ENCODE results near the gene ITSN2. TPM values are rescaled to one million over a fixed set of nuclear protein-coding genes. Genes with fewer than 3 reads are reported as not detected.

The ITSN2 gene
- total RNA-seq, 3 donors from 2014 or later = 43.4 to 69.8 (median 46.5) TPM

DNA sequence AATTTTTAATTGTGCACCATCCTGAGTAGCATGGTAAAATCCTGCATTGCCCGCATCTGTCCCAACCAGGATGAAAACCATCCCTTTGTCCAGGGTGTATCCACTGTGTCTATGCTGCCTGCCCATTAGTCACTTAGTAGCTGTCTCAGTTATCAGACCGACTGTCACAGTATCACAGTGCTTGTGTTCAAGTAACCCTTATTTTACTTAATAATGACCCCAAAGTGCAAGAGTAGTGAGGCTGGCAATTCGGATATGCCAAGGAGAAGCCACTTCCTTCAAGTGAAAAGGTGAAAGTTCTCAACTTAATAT is 8.8 kb downstream of the ITSN2 start:
- Histone ChIP-seq H3K27ac (no peak overlapping the region), H3K4me3 (no peak overlapping the region), H3K36me3 (no peaks in the 10 kb centered on the region), H3K27me3 (no peaks in the 10 kb centered on the region), H3K4me1 (no peaks in the 10 kb centered on the region), H3K9me3 (no peaks in the 10 kb centered on the region)
- no peak for DNase-seq (ENCODE audit: low spot score in 2 of 2)
- TF ChIP-seq, protein P1, sequence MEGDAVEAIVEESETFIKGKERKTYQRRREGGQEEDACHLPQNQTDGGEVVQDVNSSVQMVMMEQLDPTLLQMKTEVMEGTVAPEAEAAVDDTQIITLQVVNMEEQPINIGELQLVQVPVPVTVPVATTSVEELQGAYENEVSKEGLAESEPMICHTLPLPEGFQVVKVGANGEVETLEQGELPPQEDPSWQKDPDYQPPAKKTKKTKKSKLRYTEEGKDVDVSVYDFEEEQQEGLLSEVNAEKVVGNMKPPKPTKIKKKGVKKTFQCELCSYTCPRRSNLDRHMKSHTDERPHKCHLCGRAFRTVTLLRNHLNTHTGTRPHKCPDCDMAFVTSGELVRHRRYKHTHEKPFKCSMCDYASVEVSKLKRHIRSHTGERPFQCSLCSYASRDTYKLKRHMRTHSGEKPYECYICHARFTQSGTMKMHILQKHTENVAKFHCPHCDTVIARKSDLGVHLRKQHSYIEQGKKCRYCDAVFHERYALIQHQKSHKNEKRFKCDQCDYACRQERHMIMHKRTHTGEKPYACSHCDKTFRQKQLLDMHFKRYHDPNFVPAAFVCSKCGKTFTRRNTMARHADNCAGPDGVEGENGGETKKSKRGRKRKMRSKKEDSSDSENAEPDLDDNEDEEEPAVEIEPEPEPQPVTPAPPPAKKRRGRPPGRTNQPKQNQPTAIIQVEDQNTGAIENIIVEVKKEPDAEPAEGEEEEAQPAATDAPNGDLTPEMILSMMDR (IDR thresholded peaks at IDR 0.05) = no peak
- TF ChIP-seq POLR2A (IDR thresholded peaks at IDR 0.05) (no peak), POLR2AphosphoS5 (IDR thresholded peaks at IDR 0.05) (no peak)
- intact Hi-C loops (cut with DNase I; ENCODE audit: low total_unique reads) = no loop called here

DNA sequence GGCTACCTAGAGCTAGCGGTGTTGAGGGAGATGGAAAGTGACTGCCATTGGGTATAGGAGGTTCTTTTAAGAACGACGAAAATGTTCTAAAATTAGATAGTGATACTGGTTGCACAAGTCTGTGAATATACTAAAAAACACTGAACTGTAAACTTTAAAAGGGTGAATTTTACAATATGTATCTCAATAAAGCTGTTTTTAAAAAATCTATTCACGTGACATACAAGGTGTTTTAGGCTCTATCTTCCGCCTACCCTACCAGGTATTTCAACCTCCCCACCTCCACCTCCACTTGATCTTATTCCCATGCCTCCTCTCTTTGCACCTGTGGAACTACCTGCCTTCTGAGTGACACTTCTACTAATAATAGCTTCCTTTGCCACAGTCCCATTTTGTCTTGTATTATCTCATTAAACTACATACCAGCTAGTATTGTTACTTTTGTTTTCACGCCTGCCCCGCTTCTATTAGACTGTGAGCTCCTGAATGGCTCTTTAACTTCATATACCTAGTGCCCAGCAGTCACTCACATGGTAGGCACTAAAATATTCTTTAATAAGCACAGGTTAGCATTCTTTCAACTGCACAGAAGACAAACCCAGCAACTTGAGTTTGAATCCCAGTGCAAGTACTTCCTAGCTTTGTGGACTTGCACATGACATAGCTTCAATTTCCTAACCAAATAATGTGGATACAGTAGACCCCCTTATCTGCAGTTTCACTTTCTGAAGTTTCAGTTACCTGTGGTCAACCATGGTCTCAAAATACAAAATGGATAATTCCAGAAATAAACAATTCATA is 9.3 kb downstream of the ITSN2 start:
- no peak overlapping the region for H3K4me3 ChIP-seq
- no peaks in the 10 kb centered on the region for H3K4me1 ChIP-seq
- intact Hi-C loops (cut with DNase I; ENCODE audit: low total_unique reads) = no loop called here
- no peaks in the 10 kb centered on the region for H3K9me3 ChIP-seq
- H3K27ac ChIP-seq = no peak overlapping the region
- TF ChIP-seq POLR2AphosphoS5 (IDR thresholded peaks at IDR 0.05) = no peak
- TF ChIP-seq POLR2A (IDR thresholded peaks at IDR 0.05) = no peak
- TF ChIP-seq, protein P1 (IDR thresholded peaks at IDR 0.05) = no peak
- no peak for DNase-seq (ENCODE audit: low spot score in 2 of 2)
- H3K36me3 ChIP-seq = no peaks in the 10 kb centered on the region
- no peaks in the 10 kb centered on the region for H3K27me3 ChIP-seq

DNA sequence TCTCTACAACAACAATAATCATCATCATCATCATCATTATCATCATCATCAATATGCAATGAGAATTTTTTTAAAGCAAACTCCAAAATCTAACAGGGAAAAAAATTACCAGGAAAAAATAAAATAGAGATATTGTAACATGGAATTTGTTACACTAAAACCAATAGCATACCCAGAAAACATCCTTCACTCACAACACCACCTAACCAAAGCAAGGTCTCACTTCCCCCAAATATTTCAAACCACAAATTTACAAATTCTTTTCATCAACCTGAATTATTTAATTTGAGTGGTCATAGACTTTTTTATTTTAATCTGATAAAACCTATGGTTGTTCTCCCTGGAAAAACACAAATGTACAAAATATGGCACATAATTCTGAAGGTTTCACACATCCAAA is 11.2 kb downstream of the ITSN2 start:
- H3K4me3 ChIP-seq = no peak overlapping the region
- H3K9me3 ChIP-seq = no peaks in the 10 kb centered on the region
- no peaks in the 10 kb centered on the region for H3K4me1 ChIP-seq
- no peak for DNase-seq (ENCODE audit: low spot score in 2 of 2)
- TF ChIP-seq POLR2AphosphoS5 (IDR thresholded peaks at IDR 0.05) = no peak
- TF ChIP-seq POLR2A (IDR thresholded peaks at IDR 0.05) = no peak
- TF ChIP-seq, protein P1 (IDR thresholded peaks at IDR 0.05) = no peak
- H3K27ac ChIP-seq = no peak overlapping the region
- intact Hi-C loops (cut with DNase I; ENCODE audit: low total_unique reads) = no loop called here
- H3K36me3 ChIP-seq = no peaks in the 10 kb centered on the region
- no peaks in the 10 kb centered on the region for H3K27me3 ChIP-seq

DNA sequence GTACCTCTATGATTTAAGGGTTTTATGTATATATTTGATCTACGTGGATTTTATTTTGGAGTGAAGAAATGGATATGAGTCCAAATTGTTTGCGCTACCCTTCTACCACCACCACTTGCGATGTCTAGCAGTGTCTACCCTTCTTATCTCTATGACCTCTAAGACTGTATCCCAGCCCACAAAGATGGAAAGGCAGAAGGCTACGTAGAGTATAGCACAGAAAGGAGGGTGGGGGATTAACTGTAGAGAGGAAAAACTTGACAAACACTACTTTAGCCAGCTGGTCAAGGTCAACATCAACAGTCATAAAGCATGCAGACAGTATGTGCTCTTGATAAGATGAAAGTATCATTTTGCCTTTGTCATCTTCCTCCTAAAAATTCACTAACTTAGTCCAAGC is 14.4 kb downstream of the ITSN2 start:
- intact Hi-C loops (cut with DNase I; ENCODE audit: low total_unique reads) = no loop called here
- H3K27ac ChIP-seq = no peak overlapping the region

DNA sequence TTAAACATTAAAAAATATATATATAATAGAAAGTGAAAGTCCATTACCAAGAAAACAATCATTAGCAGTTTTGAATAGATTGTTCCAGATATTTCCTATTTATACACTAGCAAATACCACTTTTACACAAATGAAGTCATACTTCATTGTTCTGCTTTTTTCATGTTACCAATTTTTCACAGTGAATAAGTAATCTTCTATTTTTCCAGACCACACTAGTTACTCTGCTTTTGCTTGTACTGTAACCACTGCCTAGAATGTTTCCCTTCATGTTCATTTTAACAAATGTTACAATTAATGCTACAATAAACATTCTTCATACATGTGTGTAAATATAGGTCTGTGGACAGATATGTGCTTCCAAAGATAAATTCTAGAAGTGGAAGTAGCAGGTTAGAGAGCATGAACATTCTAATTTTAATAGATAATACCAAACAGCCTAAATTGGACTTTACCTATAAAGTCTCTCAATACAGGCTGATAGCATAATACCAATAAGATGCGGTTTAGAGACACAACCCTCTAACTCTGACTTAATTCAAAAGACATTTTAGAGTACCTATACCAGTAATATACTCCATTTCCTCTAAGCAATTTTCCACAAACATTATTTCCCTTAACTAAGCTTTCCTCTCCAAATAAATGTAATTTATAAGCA is 17.0 kb downstream of the ITSN2 start:
- Histone ChIP-seq H3K4me3 (no peak overlapping the region), H3K27me3 (no peaks in the 10 kb centered on the region), H3K27ac (no peak overlapping the region), H3K4me1 (no peaks in the 10 kb centered on the region), H3K36me3 (no peaks in the 10 kb centered on the region), H3K9me3 (no peaks in the 10 kb centered on the region)
- no peak for DNase-seq (ENCODE audit: low spot score in 2 of 2)
- intact Hi-C loops (cut with DNase I; ENCODE audit: low total_unique reads) = no loop called here
- TF ChIP-seq POLR2AphosphoS5 (IDR thresholded peaks at IDR 0.05) = no peak
- no peak for TF ChIP-seq POLR2A (IDR thresholded peaks at IDR 0.05)

More for the DNA sequence above, 14.4 kb downstream of the ITSN2 start:
- no peaks in the 10 kb centered on the region for H3K36me3 ChIP-seq
- H3K9me3 ChIP-seq = no peaks in the 10 kb centered on the region
- H3K4me1 ChIP-seq = no peaks in the 10 kb centered on the region
- DNase-seq (ENCODE audit: low spot score in 2 of 2) = no peak
- H3K27me3 ChIP-seq = no peaks in the 10 kb centered on the region
- no peak overlapping the region for H3K4me3 ChIP-seq
- no peak for TF ChIP-seq POLR2AphosphoS5 (IDR thresholded peaks at IDR 0.05)
- no peak for TF ChIP-seq POLR2A (IDR thresholded peaks at IDR 0.05)
- TF ChIP-seq, protein P1 (IDR thresholded peaks at IDR 0.05) = no peak

Measured in breast epithelium (tissue), 4 donors.